ENCODE results near the gene ATP5F1D. TPM values are rescaled to one million over a fixed set of nuclear protein-coding genes. Genes with fewer than 3 reads are reported as not detected.

ATP5F1D gene
- total RNA-seq, 1 donor from 2014 or later = 501 TPM

- no peak overlapping the region for H3K27ac ChIP-seq (replicated peaks)
- H3K4me3 ChIP-seq = no peak overlapping the region
- TF ChIP-seq CTCF (IDR thresholded peaks at IDR 0.05; ENCODE audit: borderline replicate concordance) = no peak
- peaks cover 6% of the 10 kb centered on the region for H3K27me3 ChIP-seq (ENCODE audit: low read depth)
- intact Hi-C loops (cut with micrococcal nuclease) = no loop called here
- H3K9me3 ChIP-seq (replicated peaks) = no peaks in the 10 kb centered on the region
- H3K36me3 ChIP-seq = no peaks in the 10 kb centered on the region
- H3K4me1 ChIP-seq = peaks cover 37% of the 10 kb centered on the region
- no peak for DNase-seq
These were observed 7.2 kb upstream of the ATP5F1D start for GRCh38 chr19:1234051-1234954.

- no peaks in the 10 kb centered on the region for H3K9me3 ChIP-seq (replicated peaks)
- no peak overlapping the region for H3K4me3 ChIP-seq
- intact Hi-C loops (cut with micrococcal nuclease) = no loop called here
- peaks cover 6% of the 10 kb centered on the region for H3K27me3 ChIP-seq (ENCODE audit: low read depth)
- no peak for TF ChIP-seq CTCF (IDR thresholded peaks at IDR 0.05; ENCODE audit: borderline replicate concordance)
- H3K4me1 ChIP-seq = peaks cover 44% of the 10 kb centered on the region
- H3K27ac ChIP-seq (replicated peaks) = no peak overlapping the region
- H3K36me3 ChIP-seq = no peaks in the 10 kb centered on the region
- no peak for DNase-seq
These were observed 6.6 kb upstream of the ATP5F1D start for GRCh38 chr19:1234955-1235380.

GRCh38 chr19:1235625-1236538, 5.7 kb upstream of the ATP5F1D start:
- H3K4me3 ChIP-seq = no peak overlapping the region
- H3K27me3 ChIP-seq (ENCODE audit: low read depth) = peaks cover 6% of the 10 kb centered on the region
- no peak overlapping the region for H3K27ac ChIP-seq (replicated peaks)
- DNase-seq = no peak
- no peaks in the 10 kb centered on the region for H3K36me3 ChIP-seq
- no peak for TF ChIP-seq CTCF (IDR thresholded peaks at IDR 0.05; ENCODE audit: borderline replicate concordance)
- intact Hi-C loops (cut with micrococcal nuclease) = no loop called here
- H3K4me1 ChIP-seq = peaks cover 53% of the 10 kb centered on the region
- no peaks in the 10 kb centered on the region for H3K9me3 ChIP-seq (replicated peaks)

GRCh38 chr19:1236576-1236975, 5.0 kb upstream of the ATP5F1D start:
- intact Hi-C loops (cut with micrococcal nuclease) = no loop called here
- Histone ChIP-seq H3K36me3 (no peaks in the 10 kb centered on the region), H3K4me1 (peaks cover 59% of the 10 kb centered on the region), H3K9me3 (replicated peaks) (no peaks in the 10 kb centered on the region), H3K27ac (replicated peaks) (no peak overlapping the region), H3K27me3 (ENCODE audit: low read depth) (peaks cover 6% of the 10 kb centered on the region), H3K4me3 (peak overlapping the region; percentile 73)
- no peak for TF ChIP-seq CTCF (IDR thresholded peaks at IDR 0.05; ENCODE audit: borderline replicate concordance)
- DNase-seq = no peak

- H3K4me1 ChIP-seq = peaks cover 62% of the 10 kb centered on the region
- no peaks in the 10 kb centered on the region for H3K36me3 ChIP-seq
- no peak overlapping the region for H3K27ac ChIP-seq (replicated peaks)
- peaks cover 6% of the 10 kb centered on the region for H3K27me3 ChIP-seq (ENCODE audit: low read depth)
- intact Hi-C loops (cut with micrococcal nuclease) = no loop called here
- TF ChIP-seq CTCF (IDR thresholded peaks at IDR 0.05; ENCODE audit: borderline replicate concordance) = no peak
- H3K4me3 ChIP-seq = peak overlapping the region; percentile 73
- no peaks in the 10 kb centered on the region for H3K9me3 ChIP-seq (replicated peaks)
- DNase-seq = no peak
These were observed 4.4 kb upstream of the ATP5F1D start for GRCh38 chr19:1237027-1237659.

Measured in left ventricle myocardium inferior (tissue), 1 donor.